RCC 7860 (cell line): ENCODE data around the gene TAOK2.

Experiments
- DNase-seq: peaks from one replicate; pipeline ENCODE4 v3.0.0-alpha.2; 2015; ENCODE audit warnings: low spot score
- FAIRE-seq: peaks from 2 replicates; lab custom pipeline; 2012; peaks lifted over from hg19 to GRCh38; lab: Jason Lieb, UNC

TAOK2 gene

DNA sequence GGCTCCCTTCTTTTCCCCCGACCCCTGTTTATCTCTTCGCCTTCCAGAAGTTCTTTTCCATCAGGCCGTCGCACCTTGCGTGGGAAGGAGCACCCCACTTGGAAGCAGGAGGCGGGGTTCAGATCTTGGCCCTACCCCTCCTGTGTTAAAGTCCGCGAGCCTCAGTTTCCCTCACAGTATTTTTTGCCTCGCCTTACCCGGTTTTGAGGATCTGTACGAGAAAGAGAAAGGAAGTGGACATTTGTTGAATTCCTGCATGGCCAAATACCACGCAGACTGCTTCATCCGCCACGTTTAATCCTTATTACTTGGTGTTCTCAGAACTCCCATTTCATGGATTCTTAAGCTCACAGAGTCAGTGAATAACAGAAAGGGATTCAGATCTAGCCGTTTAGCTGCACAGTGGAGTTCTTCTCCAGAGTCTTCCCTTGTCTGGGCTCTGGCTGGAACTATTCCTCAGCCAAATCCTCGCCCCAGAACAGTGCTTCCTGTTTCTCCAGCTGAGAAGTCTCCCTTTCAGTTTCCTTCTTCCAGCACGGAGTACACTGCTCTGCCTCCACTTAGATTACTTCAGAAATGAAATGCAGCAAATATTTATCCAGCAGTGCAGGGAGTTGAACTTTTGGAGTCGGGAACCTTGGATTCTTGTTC is 11.2 kb upstream of the TAOK2 start:
- no peak for FAIRE-seq
- DNase-seq = no peak

- no peak for FAIRE-seq
Observed at GRCh38 chr16:29963021-29963743, 10.5 kb upstream of the TAOK2 start.

GRCh38 chr16:29968205-29968604 is 5.5 kb upstream of the TAOK2 start:
- DNase-seq (no peak), FAIRE-seq (no peak)

More at GRCh38 chr16:29963021-29963743, 10.5 kb upstream of the TAOK2 start:
- no peak for DNase-seq

GRCh38 chr16:29971304-29971703 is 2.4 kb upstream of the TAOK2 start:
- FAIRE-seq (no peak), DNase-seq (no peak)

GRCh38 chr16:29972500-29972899 is 1.2 kb upstream of the TAOK2 start:
- no peak for DNase-seq
- no peak for FAIRE-seq

DNA sequence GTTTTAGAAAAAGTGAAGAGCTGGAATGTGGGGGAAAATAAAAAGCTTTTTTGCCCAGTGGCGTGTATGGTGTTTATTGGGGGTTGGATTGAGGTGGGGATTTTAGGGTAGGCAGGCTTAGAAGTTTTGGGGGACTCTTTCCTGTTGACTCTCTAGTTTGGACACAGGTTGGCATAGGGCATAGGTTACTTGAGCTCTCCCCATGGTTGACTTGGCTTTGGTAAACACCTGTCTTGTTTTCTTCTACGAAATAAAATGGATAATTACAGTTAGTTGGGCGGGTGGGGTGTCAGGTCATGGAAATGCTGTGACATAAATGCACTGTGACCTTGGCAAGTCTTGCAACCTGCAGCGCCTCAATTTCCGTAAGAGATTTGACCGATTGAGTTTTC is 680 bp upstream of the TAOK2 start:
- FAIRE-seq = no peak

DNA sequence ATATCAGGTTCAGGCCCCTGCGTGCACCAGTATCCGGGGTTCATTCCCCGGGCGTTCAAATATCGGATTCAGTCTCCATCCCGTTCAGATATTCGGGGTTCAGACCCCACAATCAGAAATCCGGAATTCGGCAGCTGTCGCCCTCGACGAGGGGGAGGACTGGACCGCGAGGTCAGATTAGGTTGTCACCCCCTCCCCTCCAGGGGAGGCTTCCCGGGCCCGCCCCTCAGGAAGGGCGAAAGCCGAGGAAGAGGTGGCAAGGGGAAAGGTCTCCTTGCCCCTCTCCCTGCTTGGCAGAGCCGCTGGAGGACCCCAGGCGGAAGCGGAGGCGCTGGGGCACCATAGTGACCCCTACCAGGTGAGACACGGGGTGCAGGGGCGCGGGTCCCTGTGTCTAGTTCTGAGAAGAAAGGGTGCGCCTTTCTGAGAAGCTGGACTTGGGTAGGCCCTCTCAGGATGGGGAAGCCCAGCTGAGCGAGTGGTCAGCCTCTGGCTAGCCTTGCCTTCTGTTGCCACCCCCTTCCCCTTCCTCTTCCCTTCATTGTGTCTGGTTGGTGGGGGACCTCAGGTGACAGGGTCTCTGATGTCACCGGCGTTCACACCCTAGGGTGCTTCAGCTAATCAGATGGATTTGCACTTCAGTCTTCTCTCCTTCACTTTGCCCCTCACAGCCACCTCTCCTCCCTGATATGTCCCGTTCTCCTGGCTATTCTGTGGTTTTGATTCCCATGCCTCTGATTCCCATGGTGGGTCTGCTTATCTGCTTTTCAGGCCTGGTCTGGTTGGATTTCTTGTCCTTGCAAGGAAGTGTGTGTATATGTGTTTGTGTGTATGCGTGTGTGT is 844 bp downstream of the TAOK2 start:
- FAIRE-seq = no peak
- no peak for DNase-seq

More for the DNA sequence above, 680 bp upstream of the TAOK2 start:
- no peak for DNase-seq

GRCh38 chr16:29975134-29975538 is 1.5 kb downstream of the TAOK2 start:
- FAIRE-seq = no peak
- no peak for DNase-seq

- DNase-seq = no peak
- no peak for FAIRE-seq
Observed at GRCh38 chr16:29975811-29976511, 2.3 kb downstream of the TAOK2 start.

DNA sequence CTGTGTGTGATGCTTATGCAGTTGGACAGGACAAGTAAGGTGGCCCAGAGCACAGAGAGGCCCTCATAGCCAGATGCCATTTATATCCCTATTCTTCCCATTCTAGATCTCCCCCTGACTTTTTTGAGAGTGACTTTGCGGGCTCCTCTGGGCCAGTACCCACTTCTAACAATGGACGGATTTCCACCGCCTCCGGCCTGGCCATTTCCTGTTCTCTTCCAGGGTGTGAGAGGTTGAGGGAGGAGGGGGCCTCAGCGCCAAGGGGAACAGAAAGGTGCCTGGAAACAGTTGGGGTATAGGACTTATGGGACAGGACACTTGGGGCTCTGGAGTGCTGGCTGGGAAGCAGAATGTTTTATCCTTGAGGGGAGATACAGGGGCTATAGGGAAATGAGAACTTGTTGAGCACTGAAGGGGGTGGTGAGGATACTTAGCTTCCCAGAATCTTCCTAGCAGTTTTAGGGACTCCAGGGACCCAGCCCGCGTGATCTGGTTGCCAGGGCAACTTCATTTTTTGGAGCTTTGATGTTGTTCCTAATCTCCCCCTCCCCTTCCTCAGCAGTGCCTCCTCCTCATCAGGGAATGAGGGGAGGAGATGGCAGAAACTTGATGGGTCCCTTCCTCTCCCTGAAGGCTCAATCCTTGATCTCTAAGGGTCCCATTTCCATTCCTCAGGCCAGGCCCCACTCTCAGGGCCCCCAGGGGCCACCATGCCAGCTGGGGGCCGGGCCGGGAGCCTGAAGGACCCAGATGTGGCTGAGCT is 3.6 kb downstream of the TAOK2 start:
- FAIRE-seq (no peak), DNase-seq (no peak)

- FAIRE-seq (no peak), DNase-seq (no peak)
Observed at GRCh38 chr16:29978081-29978480, 4.4 kb downstream of the TAOK2 start.

GRCh38 chr16:29978564-29979270 is 5.0 kb downstream of the TAOK2 start:
- DNase-seq (no peak), FAIRE-seq (no peak)

- DNase-seq (no peak), FAIRE-seq (no peak)
Observed at GRCh38 chr16:29982560-29983419, 9.1 kb downstream of the TAOK2 start.

- FAIRE-seq (no peak), DNase-seq (no peak)
Observed at GRCh38 chr16:29983420-29984136, 9.9 kb downstream of the TAOK2 start.

DNA sequence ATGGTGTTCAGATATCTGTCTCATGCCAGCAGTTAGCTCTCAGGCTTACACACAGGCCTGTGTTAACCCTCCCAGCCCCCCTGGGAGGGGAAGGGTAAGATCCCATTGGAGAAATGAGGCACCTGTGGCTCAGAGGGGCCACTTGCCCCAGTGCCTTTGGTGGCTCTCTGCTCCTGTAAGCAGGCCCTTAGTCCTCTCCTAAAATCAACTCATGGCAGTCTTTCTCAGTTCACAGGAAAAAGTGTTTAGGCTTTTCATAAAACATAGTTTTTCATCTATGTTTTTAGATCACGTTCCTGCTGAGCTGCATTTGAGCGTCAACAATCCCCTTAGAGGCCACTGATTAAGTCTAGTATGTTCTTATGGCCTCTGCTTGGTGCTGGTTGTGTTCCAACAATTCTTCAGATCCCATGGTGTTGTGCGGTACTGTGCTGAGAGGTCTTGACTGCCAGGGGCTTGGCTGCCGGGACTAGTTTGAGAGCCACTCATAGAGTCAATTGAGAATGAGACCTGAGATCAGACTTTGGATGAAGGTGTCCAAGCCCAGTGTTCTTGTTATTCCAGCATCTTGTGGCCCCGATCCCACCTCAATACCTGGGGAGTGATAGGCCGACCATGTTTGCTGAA is 10.6 kb downstream of the TAOK2 start:
- FAIRE-seq = no peak
- no peak for DNase-seq

GRCh38 chr16:29984764-29985147 is 11.1 kb downstream of the TAOK2 start:
- DNase-seq (no peak), FAIRE-seq (no peak)

DNA sequence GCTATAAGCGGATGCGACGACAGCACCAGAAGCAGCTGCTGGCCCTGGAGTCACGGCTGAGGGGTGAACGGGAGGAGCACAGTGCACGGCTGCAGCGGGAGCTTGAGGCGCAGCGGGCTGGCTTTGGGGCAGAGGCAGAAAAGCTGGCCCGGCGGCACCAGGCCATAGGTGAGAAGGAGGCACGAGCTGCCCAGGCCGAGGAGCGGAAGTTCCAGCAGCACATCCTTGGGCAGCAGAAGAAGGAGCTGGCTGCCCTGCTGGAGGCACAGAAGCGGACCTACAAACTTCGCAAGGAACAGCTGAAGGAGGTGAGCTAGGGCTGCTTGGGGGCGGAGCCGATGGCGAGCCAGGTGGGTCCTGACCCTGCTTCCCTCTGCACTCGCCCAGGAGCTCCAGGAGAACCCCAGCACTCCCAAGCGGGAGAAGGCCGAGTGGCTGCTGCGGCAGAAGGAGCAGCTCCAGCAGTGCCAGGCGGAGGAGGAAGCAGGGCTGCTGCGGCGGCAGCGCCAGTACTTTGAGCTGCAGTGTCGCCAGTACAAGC is 11.7 kb downstream of the TAOK2 start:
- DNase-seq (no peak), FAIRE-seq (no peak)
